B cell (primary cell): ENCODE measurements around the gene SENP5.

Experiments
- EZH2 ChIP-seq: IDR thresholded peaks from 2 replicates; pipeline ENCODE4 v1.6.1; 2012; ENCODE audit warnings: borderline replicate concordance, low read depth, mild to moderate bottlenecking, moderate library complexity, low read length; ENCODE audit not compliant: insufficient read depth, poor library complexity, severe bottlenecking
- TF ChIP-seq, protein P1 (sequence below): fragments of 200-600 bp; IDR thresholded peaks from one replicate; pipeline ENCODE4 v1.8.0; 2022; ENCODE audit warnings: antibody characterized with exemption, mild to moderate bottlenecking

DNA sequence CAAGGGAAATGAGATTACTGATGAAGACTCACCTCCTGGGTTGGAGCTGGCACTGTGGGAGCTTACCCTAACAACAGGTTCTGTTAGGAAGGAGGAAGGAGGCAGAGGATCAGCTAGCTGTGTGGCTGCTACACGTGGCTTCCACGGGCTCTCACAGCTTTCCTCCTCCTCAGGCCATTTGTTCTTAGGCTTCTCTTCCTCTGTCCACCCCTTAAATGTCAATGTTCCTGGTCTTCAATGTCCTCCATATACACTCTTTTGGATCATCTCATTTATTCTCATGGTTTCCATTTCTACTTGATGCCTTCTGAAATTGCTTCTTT lies 95.9 kb downstream of the SENP5 start:
- TF ChIP-seq, protein P1, sequence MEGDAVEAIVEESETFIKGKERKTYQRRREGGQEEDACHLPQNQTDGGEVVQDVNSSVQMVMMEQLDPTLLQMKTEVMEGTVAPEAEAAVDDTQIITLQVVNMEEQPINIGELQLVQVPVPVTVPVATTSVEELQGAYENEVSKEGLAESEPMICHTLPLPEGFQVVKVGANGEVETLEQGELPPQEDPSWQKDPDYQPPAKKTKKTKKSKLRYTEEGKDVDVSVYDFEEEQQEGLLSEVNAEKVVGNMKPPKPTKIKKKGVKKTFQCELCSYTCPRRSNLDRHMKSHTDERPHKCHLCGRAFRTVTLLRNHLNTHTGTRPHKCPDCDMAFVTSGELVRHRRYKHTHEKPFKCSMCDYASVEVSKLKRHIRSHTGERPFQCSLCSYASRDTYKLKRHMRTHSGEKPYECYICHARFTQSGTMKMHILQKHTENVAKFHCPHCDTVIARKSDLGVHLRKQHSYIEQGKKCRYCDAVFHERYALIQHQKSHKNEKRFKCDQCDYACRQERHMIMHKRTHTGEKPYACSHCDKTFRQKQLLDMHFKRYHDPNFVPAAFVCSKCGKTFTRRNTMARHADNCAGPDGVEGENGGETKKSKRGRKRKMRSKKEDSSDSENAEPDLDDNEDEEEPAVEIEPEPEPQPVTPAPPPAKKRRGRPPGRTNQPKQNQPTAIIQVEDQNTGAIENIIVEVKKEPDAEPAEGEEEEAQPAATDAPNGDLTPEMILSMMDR, result no peak
- no peak for TF ChIP-seq EZH2
